NCI-H748 (cell line): Measurements from ENCODE around the gene RCAN2.
"Not testable (repeated sequence)": the region's sequence is repeated elsewhere in the genome, so short reads cannot be mapped to it uniquely, and the experiment has no call there.

Source experiments
- DNase-seq: peaks from one replicate; lab custom pipeline; 2025; ENCODE audit not compliant: unreplicated experiment; lab: John Stamatoyannopoulos, UW

Gene RCAN2

GRCh38 chr6:46390153-46390876, 100.9 kb downstream of the RCAN2 start:
- DNase-seq, result no peak

- not testable (repeated sequence) for DNase-seq
These were observed 103.5 kb downstream of the RCAN2 start for GRCh38 chr6:46387728-46388127.

GRCh38 chr6:46381579-46381978, 109.7 kb downstream of the RCAN2 start:
- peak; percentile 46 for DNase-seq

GRCh38 chr6:46381057-46381456, 110.2 kb downstream of the RCAN2 start:
- peak; percentile 86 for DNase-seq

GRCh38 chr6:46380152-46380807, 111.0 kb downstream of the RCAN2 start:
- peak; percentile 82 for DNase-seq

GRCh38 chr6:46378882-46379416, 112.3 kb downstream of the RCAN2 start:
- no peak for DNase-seq

- no peak for DNase-seq
These were observed 112.9 kb downstream of the RCAN2 start for GRCh38 chr6:46378161-46378881.

GRCh38 chr6:46377209-46377608, 114.0 kb downstream of the RCAN2 start:
- DNase-seq, result no peak

- no peak for DNase-seq
These were observed 114.6 kb downstream of the RCAN2 start for GRCh38 chr6:46376562-46377061.

- no peak for DNase-seq
These were observed 120.6 kb downstream of the RCAN2 start for GRCh38 chr6:46370622-46371021.

- DNase-seq, result peak; percentile 72
These were observed 123.1 kb downstream of the RCAN2 start for GRCh38 chr6:46368169-46368536.

- DNase-seq, result peak; percentile 72
These were observed 123.7 kb downstream of the RCAN2 start for GRCh38 chr6:46367354-46368168.

GRCh38 chr6:46366190-46366900, 124.9 kb downstream of the RCAN2 start:
- no peak for DNase-seq

- no peak for DNase-seq
These were observed 133.7 kb downstream of the RCAN2 start for GRCh38 chr6:46357591-46357990.

GRCh38 chr6:46356543-46356942, 134.7 kb downstream of the RCAN2 start:
- no peak for DNase-seq

- no peak for DNase-seq
These were observed 137.7 kb downstream of the RCAN2 start for GRCh38 chr6:46353528-46353927.

GRCh38 chr6:46352541-46353268, 138.5 kb downstream of the RCAN2 start:
- DNase-seq, result no peak

GRCh38 chr6:46350714-46351113, 140.5 kb downstream of the RCAN2 start:
- no peak for DNase-seq

GRCh38 chr6:46347669-46348068, 143.6 kb downstream of the RCAN2 start:
- no peak for DNase-seq
